ENCODE results near the gene ZNF790.
"Not testable (repeated sequence)": the region's sequence is repeated elsewhere in the genome, so short reads cannot be mapped to it uniquely, and the experiment has no call there.

ZNF790 gene

GRCh38 chr19:36837906-36838783 lies at the start of gene ZNF790:
ZNF790 (minus strand) TSS chr19:36838387; CDS start chr19:36825619, 12,768 bp downstream.
- peak; percentile 68 to 72 for DNase-seq

GRCh38 chr19:36876993-36877938 lies 39.1 kb upstream of the ZNF790 start:
- DNase-seq: no peak

DNA sequence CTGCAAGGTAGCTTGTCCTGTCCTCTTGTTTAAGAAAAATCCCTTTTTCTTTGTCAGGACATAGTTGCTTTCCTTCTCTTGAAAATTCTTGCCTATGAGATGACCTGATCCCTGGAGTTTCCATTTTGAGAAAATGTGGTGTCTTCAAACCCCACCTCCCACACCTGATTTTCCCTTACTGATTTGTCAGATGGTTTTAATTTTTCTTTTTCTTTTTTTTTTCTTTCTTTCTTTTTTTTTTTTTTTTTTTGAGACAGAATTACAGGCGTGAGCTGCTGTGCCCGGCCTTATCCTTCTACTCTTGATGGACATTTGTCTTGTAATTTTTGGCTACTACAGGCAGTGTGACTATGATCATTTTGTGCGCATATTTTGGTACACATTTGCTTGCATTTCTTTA lies 13.7 kb upstream of the ZNF790 start:
- DNase-seq: no peak

GRCh38 chr19:36850559-36851442 lies 12.6 kb upstream of the ZNF790 start, which contains the start of gene ZNF345:
ZNF345 (plus strand) TSS chr19:36850876; CDS start chr19:36876831, 25,955 bp downstream.
- DNase-seq: peak; percentile 66 to 67

GRCh38 chr19:36849701-36850558 lies 11.7 kb upstream of the ZNF790 start:
- peak; percentile 76 to 81 for DNase-seq

DNA sequence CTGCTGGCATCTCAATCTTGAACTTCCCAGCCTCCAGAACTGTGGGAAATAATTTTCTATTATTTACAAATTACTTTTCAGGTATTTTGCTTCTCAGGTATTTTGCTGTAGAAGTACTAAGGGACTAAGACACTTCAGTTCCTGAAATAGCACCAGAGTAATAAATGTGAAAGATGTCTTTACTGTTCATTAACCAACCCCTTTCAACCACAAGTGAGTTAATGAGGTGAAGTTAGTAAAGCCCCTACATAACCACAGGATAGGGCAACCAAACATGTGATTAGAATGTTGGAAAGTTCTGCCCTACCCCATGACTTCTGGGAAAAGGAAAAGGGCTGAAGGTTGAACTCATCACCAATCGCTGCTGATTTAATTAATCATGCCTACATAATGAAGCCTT lies 9.8 kb upstream of the ZNF790 start:
- DNase-seq: no peak

- no peak for DNase-seq
Measured at GRCh38 chr19:36838784-36839324, 667 bp upstream of the ZNF790 start.

- no peak for DNase-seq
Measured at GRCh38 chr19:36837176-36837905, 846 bp downstream of the ZNF790 start.

- DNase-seq: no peak
Measured at GRCh38 chr19:36833430-36833829, 4.8 kb downstream of the ZNF790 start.

- DNase-seq: no peak
Measured at GRCh38 chr19:36821758-36822157, 16.4 kb downstream of the ZNF790 start.

GRCh38 chr19:36819130-36819630 lies 19.0 kb downstream of the ZNF790 start:
- no peak for DNase-seq

- no peak for DNase-seq
Measured at GRCh38 chr19:36807029-36807428, 31.2 kb downstream of the ZNF790 start.

- no peak for DNase-seq
Measured at GRCh38 chr19:36805364-36805763, 32.8 kb downstream of the ZNF790 start.

DNA sequence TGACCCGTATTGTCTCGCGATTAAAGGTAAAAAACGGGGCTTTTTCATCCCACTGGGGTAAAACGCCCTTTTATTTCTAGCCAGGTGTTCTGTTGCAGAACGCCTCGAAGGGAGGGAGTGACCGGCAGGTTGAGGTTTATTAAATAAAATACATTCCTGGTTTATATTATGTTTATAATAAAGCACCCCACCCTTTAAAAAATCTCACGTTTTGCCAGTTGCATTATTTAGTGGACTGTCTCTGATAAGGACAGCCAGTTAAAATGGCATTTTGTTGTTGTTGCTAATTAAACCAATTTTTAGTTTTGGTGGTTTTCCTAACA lies 40.4 kb downstream of the ZNF790 start:
- no peak for DNase-seq

DNA sequence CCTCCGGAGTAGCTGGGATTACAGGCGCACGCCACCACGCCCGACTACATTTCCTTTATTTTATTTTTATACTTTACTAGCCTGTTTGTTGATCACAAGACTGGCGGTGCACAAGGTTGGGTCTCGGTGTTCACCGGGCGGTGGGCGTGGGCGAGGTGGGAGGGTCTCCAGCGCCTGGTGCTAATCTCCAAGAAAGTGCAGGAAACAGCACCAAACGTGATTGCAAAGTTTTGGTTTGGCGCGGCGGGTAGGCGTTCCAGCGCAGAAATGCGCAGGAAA lies 41.5 kb downstream of the ZNF790 start:
- DNase-seq: no peak

DNA sequence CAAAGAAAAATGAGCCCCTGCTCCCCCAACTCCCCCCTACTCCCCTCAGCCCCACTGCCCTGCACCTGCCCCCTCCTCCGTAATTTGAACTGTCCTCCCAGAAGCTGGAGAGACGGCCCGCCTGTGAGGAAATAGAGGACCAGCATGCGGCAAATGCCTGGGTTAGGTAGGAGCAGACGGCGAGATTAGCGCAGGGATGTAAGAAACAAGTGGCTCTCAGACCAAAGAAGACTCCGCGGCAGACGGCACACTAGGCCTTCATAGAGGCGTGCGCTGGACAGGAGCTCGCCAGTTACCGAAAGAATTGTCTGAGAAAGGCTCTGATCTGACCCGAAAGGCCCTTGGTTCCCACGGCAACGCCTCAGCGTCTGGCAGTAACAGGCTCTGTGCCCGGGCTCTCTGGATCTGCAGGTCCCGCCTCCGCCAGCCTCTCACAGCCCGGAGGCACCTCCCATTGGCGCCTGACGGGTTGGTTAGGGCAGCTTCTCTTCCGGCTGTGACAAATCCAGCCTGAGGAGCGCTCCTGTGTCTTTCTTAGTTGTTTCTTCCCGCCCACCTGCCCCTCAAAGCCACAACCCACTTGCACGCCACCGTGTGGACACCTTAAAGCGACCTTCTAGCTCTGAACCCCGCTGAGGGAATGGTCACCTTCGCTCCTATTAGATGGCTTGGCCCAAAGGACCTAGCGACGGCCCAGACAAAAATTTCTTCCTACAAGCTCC lies 46.6 kb downstream of the ZNF790 start:
- DNase-seq: not testable (repeated sequence)

- DNase-seq: no peak
Measured at GRCh38 chr19:36775768-36776167, 62.4 kb downstream of the ZNF790 start.

DNA sequence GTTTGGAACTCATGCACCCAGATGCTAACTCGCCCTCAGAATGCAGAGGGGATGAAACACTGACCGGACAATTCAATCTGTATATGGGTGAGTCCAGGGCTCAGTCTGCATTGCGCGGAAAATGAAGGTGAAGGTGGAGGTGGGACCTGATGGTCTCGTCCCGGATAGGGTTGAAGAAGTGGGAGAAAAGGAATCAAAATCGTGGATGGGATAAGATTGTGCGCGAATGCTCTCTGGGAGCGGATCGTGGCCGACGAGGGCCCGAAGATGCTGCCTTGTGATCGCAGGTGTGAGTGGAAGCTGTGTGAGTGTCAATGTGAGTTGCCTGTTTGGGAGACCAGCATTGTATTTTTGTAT lies 65.0 kb downstream of the ZNF790 start:
- DNase-seq: no peak

- DNase-seq: peak; percentile 91 to 92
Measured at GRCh38 chr19:36772311-36773222, 65.6 kb downstream of the ZNF790 start, which contains the start of gene ZNF850. ZNF850 (minus strand) TSS chr19:36772807; CDS start chr19:36762606, 10,201 bp downstream.
